ENCODE data around the gene GRM7. TPM values are rescaled to one million over a fixed set of nuclear protein-coding genes. Genes with fewer than 3 reads are reported as not detected.

The GRM7 gene
- total and polyA plus RNA-seq, 9 of the 15 experiments (the other 6 are each of a cell fraction or from before 2014, with no cell fraction given), result not detected

DNA sequence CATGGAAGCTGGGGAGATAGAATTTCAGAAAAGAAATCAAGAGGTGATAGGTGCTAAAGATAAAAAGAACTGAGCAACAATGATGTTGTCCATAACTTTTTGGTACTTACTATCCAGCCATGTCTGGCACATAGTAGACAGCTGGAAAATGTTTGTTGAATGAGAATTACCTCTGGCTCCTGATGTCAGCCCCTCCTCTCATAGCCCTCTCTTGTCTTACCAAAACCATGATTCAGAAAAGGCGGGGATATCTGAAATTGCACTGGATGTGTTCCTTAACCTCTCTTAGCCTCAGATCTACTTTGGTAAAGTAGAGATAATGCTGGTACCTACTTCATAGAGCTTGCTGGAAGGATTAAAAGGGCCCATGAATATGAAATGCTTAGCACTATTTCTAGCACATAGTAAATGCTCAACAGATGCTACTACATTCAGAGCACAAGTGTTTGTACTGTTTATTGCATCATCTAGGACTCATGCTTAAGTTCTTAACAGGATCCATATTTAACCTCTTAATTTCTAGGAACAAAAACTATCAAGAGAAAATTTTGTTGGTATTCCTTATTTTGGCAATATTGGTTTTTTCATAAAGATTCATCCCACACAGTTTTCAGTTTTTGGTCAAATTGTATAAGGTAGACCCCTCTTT lies 859.9 kb downstream of the GRM7 start:
- ATAC-seq, result no peak
- H3K27me3 ChIP-seq (ENCODE audit: control insufficient read depth in 2 of 2, insufficient read depth in 2 of 2, low read length in 2 of 2), result no peaks in the 10 kb centered on the region
- H3K4me3 ChIP-seq, result no peak overlapping the region
- in situ Hi-C loops (cut with MboI), result no loop called here
- no TSS peak for BruUV-seq (replicated peaks)
- TF ChIP-seq, protein P1, sequence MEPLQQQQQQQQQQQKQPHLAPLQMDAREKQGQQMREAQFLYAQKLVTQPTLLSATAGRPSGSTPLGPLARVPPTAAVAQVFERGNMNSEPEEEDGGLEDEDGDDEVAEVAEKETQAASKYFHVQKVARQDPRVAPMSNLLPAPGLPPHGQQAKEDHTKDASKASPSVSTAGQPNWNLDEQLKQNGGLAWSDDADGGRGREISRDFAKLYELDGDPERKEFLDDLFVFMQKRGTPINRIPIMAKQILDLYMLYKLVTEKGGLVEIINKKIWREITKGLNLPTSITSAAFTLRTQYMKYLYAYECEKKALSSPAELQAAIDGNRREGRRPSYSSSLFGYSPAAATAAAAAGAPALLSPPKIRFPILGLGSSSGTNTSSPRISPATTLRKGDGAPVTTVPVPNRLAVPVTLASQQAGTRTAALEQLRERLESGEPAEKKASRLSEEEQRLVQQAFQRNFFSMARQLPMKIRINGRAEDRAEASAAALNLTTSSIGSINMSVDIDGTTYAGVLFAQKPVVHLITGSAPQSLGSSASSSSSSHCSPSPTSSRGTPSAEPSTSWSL (CRISPR knock-in tag; IDR thresholded peaks at IDR 0.05; ENCODE audit: borderline replicate concordance), result no peak
- no peak for TF ChIP-seq NCOA6 (IDR thresholded peaks at IDR 0.05)
- TF ChIP-seq CEBPG (CRISPR knock-in tag; IDR thresholded peaks at IDR 0.05), result no peak
- TF ChIP-seq CEBPG (tag; conservative IDR thresholded peaks at IDR 0.05 in 1 of 2, IDR thresholded peaks at IDR 0.05 in 1 of 2), result peak in 1 of 2 experiments; percentile 50; a peak in 1 of 4 replicates
- H3K4me1 ChIP-seq (replicated peaks in 1 of 2; ENCODE audit: control insufficient read depth in 2 of 2, insufficient read depth in 2 of 2, low read length in 2 of 2), result no peaks in the 10 kb centered on the region
- no peak overlapping the region for H3K9ac ChIP-seq (ENCODE audit: insufficient read depth in 1 of 2, low read depth in 2 of 2, low read length in 2 of 2)
- no peak overlapping the region for H2AFZ ChIP-seq (ENCODE audit: low read depth, low read length)
- no peak overlapping the region for H3K4me2 ChIP-seq (ENCODE audit: insufficient read depth, low read length)
- H3K27ac ChIP-seq (ENCODE audit: extremely low read depth, low read depth, low read length), result no peak overlapping the region
- intact Hi-C loops (cut with micrococcal nuclease), result no loop called here
- ChIA-PET POLR2A (no interaction called here), CTCF (ENCODE audit: low intra/inter-chr PET ratio) (no interaction called here)
- DNase-seq (ENCODE audit: extremely low read depth in 1 of 4, low spot score in 3 of 4), result no peak
- H3K79me2 ChIP-seq (ENCODE audit: control insufficient read depth, insufficient read depth, low read length), result no peaks in the 10 kb centered on the region
- H3K9me1 ChIP-seq (ENCODE audit: control insufficient read depth, insufficient read depth, low read length), result no peaks in the 10 kb centered on the region
- 0% methylated on average over 1 of the region's 1 CpG for WGBS (ENCODE audit: insufficient coverage, low coverage, missing lambda C conversion rate)
- no peaks in the 10 kb centered on the region for H3K36me3 ChIP-seq (ENCODE audit: control insufficient read depth, insufficient read depth, low read length)
- H3K9me3 ChIP-seq (replicated peaks; ENCODE audit: control insufficient read depth, insufficient read depth, low read depth, low read length), result peaks cover 2% of the 10 kb centered on the region
- no peak for FAIRE-seq
- H4K20me1 ChIP-seq (replicated peaks; ENCODE audit: control insufficient read depth, insufficient read depth, low read length), result no peaks in the 10 kb centered on the region

All from K562 (cell line).